Prostate gland (tissue), 2 donors: ENCODE results near the gene RPE65. TPM values are rescaled to one million over a fixed set of nuclear protein-coding genes. Genes with fewer than 3 reads are reported as not detected.

Experiments used
- DNase-seq: peaks from one replicate; pipeline ENCODE4 v3.0.0-alpha.2; 2019; ENCODE audit warnings: low spot score
- H3K27ac ChIP-seq, 2 donors: fragments of 200-600 bp; sonication (generic); 2 replicates each; pipeline ENCODE4 v1.5.1; 2017 to 2019
- H3K27me3 ChIP-seq: fragments of 200-600 bp; sonication (generic); replicated peaks from 2 replicates; pipeline ENCODE4 v1.5.1; 2019; ENCODE audit not compliant: insufficient read depth
- H3K36me3 ChIP-seq, 2 donors: fragments of 200-600 bp; sonication (generic); 1 replicate in 1 of 2; 2 replicates in 1 of 2; pipeline versions ENCODE4 v1.5.1 to v1.8.1; 2017 to 2019
- H3K4me1 ChIP-seq: fragments of 200-600 bp; sonication (generic); replicated peaks from 2 replicates; pipeline ENCODE4 v1.5.1; 2019
- H3K4me3 ChIP-seq, 2 donors: fragments of 200-600 bp; sonication (generic); 2 replicates each; pipeline ENCODE4 v1.5.1; 2017 to 2019
- H3K9me3 ChIP-seq: fragments of 200-600 bp; sonication (generic); 2 replicates; pipeline ENCODE4 v1.5.1; 2017
- POLR2A ChIP-seq: fragments of 450-650 bp; IDR thresholded peaks from one replicate; pipeline ENCODE4 v1.6.1; 2016; ENCODE audit warnings: antibody characterized with exemption, mild to moderate bottlenecking
- POLR2AphosphoS5 ChIP-seq: sonication (generic); formaldehyde crosslinking; IDR thresholded peaks from one replicate; pipeline ENCODE4 v1.6.1; 2017; ENCODE audit warnings: antibody characterized with exemption
- WGBS: methylation state at CpG from one replicate; pipeline ENCODE4 v1.1.5; 2018; 5-methylcytosine and 5-hydroxymethylcytosine counted together
- intact Hi-C: fragments of 100-400 bp; cut with DNase I; formaldehyde crosslinking; loops from one replicate; pipeline ENCODE4 v1.14.2; 2022
- total RNA-seq, 2 donors: library from RNA; depleted of rRNA; stranded (reverse); fragments of >200 nt; gene quantifications; one replicate each; pipeline ENCODE4 v1.1.0, GENCODE V29; 2016
- TF ChIP-seq, protein P1 (sequence below), 4 experiments: fragments of 200-600 bp in 2 of 4; fragments of 450-650 bp in 2 of 4; sonication (generic) in 2 of 4; IDR thresholded peaks; 1 replicate in 3 of 4; 2 replicates in 1 of 4; pipeline ENCODE4 v1.5.1; 2016 to 2019; ENCODE audit warnings: antibody characterized with exemption in 4 of 4, mild to moderate bottlenecking in 2 of 4, moderate library complexity in 2 of 4

The RPE65 gene
- total RNA-seq, 2 donors from 2014 or later = 0.57 to 0.91 TPM

DNA sequence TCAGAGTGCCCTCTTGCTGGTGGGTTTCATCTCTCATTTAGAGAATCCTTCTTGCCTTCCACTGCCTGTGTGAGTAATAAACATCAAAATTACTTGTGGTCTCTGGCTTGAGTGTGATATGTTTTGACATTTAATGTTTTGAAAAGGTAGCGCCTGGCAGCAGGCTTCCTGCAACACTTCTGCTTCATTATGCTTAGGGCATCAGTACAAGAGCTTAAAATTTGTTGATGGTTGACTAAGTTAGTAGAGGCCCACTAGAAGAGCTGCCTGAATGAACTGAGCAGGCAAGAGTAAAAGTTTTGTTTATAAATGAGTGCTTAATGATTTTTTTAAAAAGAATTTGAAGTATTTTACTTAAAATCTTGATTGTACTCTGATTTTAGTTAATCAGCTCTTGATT, 6.4 kb upstream of the RPE65 start:
- H3K4me3 ChIP-seq = no peak overlapping the region
- H3K4me1 ChIP-seq = no peaks in the 10 kb centered on the region
- H3K27ac ChIP-seq = no peak overlapping the region
- no peaks in the 10 kb centered on the region for H3K36me3 ChIP-seq
- no peaks in the 10 kb centered on the region for H3K9me3 ChIP-seq
- TF ChIP-seq POLR2A (no peak), POLR2AphosphoS5 (no peak)
- TF ChIP-seq, protein P1, sequence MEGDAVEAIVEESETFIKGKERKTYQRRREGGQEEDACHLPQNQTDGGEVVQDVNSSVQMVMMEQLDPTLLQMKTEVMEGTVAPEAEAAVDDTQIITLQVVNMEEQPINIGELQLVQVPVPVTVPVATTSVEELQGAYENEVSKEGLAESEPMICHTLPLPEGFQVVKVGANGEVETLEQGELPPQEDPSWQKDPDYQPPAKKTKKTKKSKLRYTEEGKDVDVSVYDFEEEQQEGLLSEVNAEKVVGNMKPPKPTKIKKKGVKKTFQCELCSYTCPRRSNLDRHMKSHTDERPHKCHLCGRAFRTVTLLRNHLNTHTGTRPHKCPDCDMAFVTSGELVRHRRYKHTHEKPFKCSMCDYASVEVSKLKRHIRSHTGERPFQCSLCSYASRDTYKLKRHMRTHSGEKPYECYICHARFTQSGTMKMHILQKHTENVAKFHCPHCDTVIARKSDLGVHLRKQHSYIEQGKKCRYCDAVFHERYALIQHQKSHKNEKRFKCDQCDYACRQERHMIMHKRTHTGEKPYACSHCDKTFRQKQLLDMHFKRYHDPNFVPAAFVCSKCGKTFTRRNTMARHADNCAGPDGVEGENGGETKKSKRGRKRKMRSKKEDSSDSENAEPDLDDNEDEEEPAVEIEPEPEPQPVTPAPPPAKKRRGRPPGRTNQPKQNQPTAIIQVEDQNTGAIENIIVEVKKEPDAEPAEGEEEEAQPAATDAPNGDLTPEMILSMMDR (IDR thresholded peaks at IDR 0.05) = no peak
- intact Hi-C loops = no loop called here
- no peak for DNase-seq
- no peaks in the 10 kb centered on the region for H3K27me3 ChIP-seq
- 96% methylated on average over 1 of the region's 1 CpG for WGBS

DNA sequence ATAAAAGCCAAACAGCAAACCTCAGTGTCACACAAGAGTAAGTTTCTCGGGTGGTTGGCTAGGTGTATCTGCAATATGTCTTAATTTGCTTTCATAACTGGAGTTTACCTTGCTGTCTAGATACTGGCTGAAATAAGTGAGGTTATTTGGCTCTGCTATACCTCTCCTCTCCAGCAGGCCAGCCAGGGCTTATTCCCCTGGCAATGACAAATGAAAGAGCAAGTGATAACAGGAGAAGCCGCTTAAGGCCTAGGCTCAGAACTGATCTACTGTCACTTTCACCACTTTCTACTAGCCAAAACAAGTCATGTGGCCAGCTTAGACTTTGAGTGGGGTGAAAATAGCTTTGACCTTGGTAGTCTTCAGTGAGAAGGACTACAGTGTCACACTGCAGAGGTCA, 4.8 kb upstream of the RPE65 start:
- Histone ChIP-seq H3K4me1 (no peaks in the 10 kb centered on the region), H3K9me3 (no peaks in the 10 kb centered on the region), H3K27me3 (no peaks in the 10 kb centered on the region), H3K4me3 (no peak overlapping the region), H3K36me3 (no peaks in the 10 kb centered on the region), H3K27ac (no peak overlapping the region)
- DNase-seq = no peak
- TF ChIP-seq POLR2A (no peak), POLR2AphosphoS5 (no peak)
- TF ChIP-seq, protein P1 (IDR thresholded peaks at IDR 0.05) = no peak
- WGBS = 74% methylated on average over 2 of the region's 2 CpGs
- intact Hi-C loops = no loop called here

DNA sequence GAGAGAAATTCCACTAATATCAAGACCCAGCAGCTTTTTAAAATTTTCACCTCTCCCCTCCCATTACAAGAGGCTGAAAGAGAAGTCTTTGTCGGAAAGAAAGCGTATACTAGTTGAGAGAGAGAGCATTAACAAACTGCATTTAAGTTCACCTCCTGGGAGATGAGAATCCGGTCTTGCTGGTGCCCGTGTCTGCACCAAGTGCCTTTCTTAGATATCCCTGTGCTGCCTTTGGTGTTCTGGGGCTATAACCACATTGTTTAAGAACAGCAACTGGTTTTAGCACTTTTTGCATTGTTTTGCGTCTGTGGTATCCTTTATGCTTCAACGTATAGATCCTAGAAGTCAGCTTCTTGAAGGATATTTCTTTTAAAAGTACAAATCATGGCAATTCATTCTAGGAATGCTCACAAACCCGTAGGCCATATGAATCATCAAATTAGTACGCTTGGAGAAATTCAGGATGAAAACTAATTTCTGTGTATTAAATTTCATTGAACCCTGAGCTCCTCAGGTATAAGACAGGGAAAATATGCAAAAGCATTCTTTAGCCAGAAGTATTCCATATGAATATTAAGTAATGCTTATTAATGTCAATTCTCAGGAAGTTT, 3.4 kb upstream of the RPE65 start:
- 89% methylated on average over 8 of the region's 8 CpGs for WGBS
- TF ChIP-seq, protein P1 (IDR thresholded peaks at IDR 0.05) = no peak
- TF ChIP-seq POLR2AphosphoS5 (no peak), POLR2A (no peak)
- DNase-seq = no peak

DNA sequence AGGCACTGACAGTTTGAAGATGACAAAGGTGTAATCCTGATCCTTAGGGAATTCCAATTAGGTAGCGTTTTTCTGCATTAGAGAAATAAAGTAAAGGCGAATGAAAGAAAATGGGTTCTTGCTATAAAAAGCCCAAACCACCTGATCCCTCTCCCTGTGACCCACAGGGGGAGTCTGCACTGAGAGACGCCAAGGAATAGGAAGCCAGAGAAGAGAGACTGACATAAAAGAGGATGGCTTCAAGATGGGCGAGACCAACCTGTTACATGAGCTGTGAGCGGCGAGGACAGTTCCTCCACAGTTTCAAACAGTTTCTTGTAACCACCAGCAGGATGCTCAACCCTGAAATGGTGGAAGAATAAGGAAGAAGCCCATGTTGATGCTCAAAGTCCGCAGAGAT, 1.4 kb downstream of the RPE65 start:
- H3K9me3 ChIP-seq = no peaks in the 10 kb centered on the region
- H3K36me3 ChIP-seq = no peaks in the 10 kb centered on the region
- TF ChIP-seq POLR2AphosphoS5 = no peak
- no peak overlapping the region for H3K4me3 ChIP-seq
- no peak overlapping the region for H3K27ac ChIP-seq
- DNase-seq = no peak
- H3K4me1 ChIP-seq = no peaks in the 10 kb centered on the region
- H3K27me3 ChIP-seq = peaks cover 2% of the 10 kb centered on the region
- intact Hi-C loops = no loop called here
- WGBS = 83% methylated on average over 7 of the region's 7 CpGs

More for the DNA sequence above, 3.4 kb upstream of the RPE65 start:
- H3K36me3 ChIP-seq = no peaks in the 10 kb centered on the region
- H3K4me1 ChIP-seq = no peaks in the 10 kb centered on the region
- H3K4me3 ChIP-seq = no peak overlapping the region
- no peaks in the 10 kb centered on the region for H3K9me3 ChIP-seq
- no peaks in the 10 kb centered on the region for H3K27me3 ChIP-seq
- H3K27ac ChIP-seq = no peak overlapping the region
- intact Hi-C loops = no loop called here

DNA sequence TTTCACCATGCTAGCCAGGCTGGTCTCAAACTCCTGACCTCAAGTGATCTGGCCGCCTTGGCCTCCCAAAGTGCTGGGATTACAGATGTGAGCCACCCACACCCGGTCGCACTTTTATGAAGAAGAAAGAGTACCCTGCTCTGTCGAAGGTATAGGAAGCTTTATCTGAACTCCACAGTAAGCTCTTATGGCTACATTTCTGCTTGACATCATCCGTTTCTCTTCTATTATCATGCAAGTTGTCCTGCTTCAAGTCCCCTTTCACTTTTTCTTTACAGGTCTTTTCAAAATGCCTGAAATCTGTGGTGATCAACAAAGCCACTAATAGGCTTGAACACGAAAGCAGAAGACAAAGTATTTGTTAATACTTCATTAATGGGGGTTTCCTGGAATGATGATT, 4.0 kb downstream of the RPE65 start:
- TF ChIP-seq POLR2AphosphoS5 = no peak
- no peak for TF ChIP-seq POLR2A
- TF ChIP-seq, protein P1 (IDR thresholded peaks at IDR 0.05) = no peak
- intact Hi-C loops = no loop called here
- no peaks in the 10 kb centered on the region for H3K36me3 ChIP-seq

More for the DNA sequence above, 4.0 kb downstream of the RPE65 start:
- no peaks in the 10 kb centered on the region for H3K4me1 ChIP-seq
- no peaks in the 10 kb centered on the region for H3K9me3 ChIP-seq
- no peak overlapping the region for H3K27ac ChIP-seq
- 95% methylated on average over 6 of the region's 6 CpGs for WGBS
- peaks cover 2% of the 10 kb centered on the region for H3K27me3 ChIP-seq
- no peak for DNase-seq
- H3K4me3 ChIP-seq = no peak overlapping the region
